ENCODE data around the gene PROM1. TPM values are rescaled to one million over a fixed set of nuclear protein-coding genes. Genes with fewer than 3 reads are reported as not detected.

PROM1 gene
- total and polyA plus RNA-seq, 2 of the 13 experiments (the other 11 are each of a cell fraction or from before 2014, with no cell fraction given): 3.9 to 16.4 TPM

DNA sequence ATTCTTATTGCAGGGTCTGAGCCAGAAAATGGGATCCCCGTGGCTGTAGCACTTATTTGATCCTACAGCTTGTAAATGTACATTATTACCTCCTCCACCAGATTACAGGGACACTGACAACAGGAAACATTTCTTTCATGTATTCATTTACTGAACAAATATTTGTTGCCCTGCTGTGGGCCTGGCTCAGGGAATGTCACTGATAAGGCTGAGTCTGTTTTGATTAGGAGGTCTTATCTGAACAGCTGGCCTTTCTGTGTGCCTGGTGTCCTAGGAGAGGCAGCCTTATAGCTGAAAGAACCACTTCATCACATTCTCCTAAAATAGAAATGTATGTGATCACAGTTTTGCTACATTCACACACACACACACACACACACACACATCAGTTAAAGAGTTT is 45.5 kb upstream of the PROM1 start (continued):
- TF ChIP-seq, protein P1, sequence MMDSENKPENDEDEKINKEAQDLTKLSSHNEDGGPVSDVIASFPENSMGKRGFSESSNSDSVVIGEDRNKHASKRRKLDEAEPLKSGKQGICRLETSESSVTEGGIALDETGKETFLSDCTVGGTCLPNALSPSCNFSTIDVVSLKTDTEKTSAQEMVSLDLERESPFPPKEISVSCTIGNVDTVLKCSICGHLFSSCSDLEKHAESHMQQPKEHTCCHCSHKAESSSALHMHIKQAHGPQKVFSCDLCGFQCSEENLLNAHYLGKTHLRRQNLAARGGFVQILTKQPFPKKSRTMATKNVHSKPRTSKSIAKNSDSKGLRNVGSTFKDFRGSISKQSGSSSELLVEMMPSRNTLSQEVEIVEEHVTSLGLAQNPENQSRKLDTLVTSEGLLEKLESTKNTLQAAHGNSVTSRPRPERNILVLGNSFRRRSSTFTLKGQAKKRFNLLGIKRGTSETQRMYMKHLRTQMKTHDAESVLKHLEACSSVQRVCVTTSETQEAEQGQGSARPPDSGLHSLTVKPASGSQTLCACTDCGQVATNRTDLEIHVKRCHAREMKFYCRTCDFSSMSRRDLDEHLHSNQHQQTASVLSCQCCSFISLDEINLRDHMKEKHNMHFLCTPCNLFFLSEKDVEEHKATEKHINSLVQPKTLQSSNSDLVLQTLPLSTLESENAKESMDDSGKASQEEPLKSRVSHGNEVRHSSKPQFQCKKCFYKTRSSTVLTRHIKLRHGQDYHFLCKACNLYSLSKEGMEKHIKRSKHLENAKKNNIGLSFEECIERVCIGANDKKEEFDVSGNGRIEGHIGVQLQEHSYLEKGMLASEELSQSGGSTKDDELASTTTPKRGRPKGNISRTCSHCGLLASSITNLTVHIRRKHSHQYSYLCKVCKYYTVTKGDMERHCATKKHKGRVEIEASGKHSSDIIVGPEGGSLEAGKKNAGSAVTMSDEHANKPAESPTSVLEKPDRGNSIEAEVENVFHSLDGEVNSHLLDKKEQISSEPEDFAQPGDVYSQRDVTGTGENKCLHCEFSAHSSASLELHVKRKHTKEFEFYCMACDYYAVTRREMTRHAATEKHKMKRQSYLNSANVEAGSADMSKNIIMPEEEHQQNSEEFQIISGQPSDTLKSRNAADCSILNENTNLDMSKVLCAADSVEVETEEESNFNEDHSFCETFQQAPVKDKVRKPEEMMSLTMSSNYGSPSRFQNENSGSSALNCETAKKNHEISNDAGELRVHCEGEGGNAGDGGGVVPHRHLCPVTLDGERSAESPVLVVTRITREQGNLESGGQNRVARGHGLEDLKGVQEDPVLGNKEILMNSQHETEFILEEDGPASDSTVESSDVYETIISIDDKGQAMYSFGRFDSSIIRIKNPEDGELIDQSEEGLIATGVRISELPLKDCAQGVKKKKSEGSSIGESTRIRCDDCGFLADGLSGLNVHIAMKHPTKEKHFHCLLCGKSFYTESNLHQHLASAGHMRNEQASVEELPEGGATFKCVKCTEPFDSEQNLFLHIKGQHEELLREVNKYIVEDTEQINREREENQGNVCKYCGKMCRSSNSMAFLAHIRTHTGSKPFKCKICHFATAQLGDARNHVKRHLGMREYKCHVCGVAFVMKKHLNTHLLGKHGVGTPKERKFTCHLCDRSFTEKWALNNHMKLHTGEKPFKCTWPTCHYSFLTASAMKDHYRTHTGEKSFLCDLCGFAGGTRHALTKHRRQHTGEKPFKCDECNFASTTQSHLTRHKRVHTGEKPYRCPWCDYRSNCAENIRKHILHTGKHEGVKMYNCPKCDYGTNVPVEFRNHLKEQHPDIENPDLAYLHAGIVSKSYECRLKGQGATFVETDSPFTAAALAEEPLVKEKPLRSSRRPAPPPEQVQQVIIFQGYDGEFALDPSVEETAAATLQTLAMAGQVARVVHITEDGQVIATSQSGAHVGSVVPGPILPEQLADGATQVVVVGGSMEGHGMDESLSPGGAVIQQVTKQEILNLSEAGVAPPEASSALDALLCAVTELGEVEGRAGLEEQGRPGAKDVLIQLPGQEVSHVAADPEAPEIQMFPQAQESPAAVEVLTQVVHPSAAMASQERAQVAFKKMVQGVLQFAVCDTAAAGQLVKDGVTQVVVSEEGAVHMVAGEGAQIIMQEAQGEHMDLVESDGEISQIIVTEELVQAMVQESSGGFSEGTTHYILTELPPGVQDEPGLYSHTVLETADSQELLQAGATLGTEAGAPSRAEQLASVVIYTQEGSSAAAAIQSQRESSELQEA (CRISPR knock-in tag; IDR thresholded peaks at IDR 0.05; ENCODE audit: not compliant biosample characterization): no peak
- TF ChIP-seq ZNF567 (CRISPR knock-in tag; IDR thresholded peaks at IDR 0.05; ENCODE audit: borderline replicate concordance): no peak

DNA sequence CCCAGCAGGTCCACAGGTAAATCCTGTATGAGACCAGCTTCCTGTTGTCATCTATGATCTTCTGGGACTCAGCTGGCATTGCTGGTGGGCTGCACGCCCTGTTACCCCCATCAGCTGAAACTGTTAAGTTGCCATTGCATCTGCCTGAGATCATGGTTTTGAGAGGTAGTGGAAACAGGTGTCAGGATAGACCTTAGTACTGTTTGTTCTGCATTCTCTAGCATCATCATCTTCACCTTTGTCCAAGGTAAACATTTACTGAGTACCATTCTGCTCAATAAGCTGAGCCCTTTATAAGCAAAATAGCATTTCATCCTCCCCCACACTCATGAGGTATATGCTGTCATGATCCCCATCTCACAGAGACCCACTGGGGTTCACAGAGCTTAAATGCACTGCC is 42.9 kb upstream of the PROM1 start:
- WGBS (ENCODE audit: low lambda C conversion rate): 50% methylated on average over 1 of the region's 1 CpG
- no peak overlapping the region for H2AFZ ChIP-seq (ENCODE audit: low read length)
- H3K9ac ChIP-seq (ENCODE audit: insufficient read depth, low read depth, low read length): no peak overlapping the region
- DNase-seq (ENCODE audit: low spot score): no peak
- ChIA-PET CTCF (ENCODE audit: low intra/inter-chr PET ratio, low total read pairs) (no interaction called here), POLR2A (interaction anchor here (0.9 to 2.3 kb wide), 3 partner anchors 11 to 14 kb away, joined by 3 to 8 read pairs (median 3); no protein-coding TSS in a partner anchor)
- H3K27me3 ChIP-seq (ENCODE audit: control insufficient read depth in 1 of 2, insufficient read depth in 2 of 2, low read length in 2 of 2): peaks cover 0 to 9% of the 10 kb centered on the region in 2 experiments; a peak in 3 of 5 replicates
- BruUV-seq (replicated peaks): no TSS peak
- no peaks in the 10 kb centered on the region for H3K79me2 ChIP-seq (ENCODE audit: insufficient read depth, low read length)
- H3K9me3 ChIP-seq (ENCODE audit: low read length): no peaks in the 10 kb centered on the region
- no peak for FAIRE-seq
- ATAC-seq: no peak; the same call in 2 of the 3 replicates
- intact Hi-C loops (cut with micrococcal nuclease; ENCODE audit: unreplicated experiment): no loop called here
- H4K20me1 ChIP-seq (ENCODE audit: insufficient read depth, low read length): no peaks in the 10 kb centered on the region
- in situ Hi-C loops (cut with HindIII; ENCODE audit: extremely low pct_ligation_motif_present, low pct_unique_long_range_greater_than_20kb): no loop called here
- no peak overlapping the region for H3K4me3 ChIP-seq (replicated peaks in 1 of 3; ENCODE audit: insufficient read depth in 1 of 3, low read depth in 2 of 3, low read length in 3 of 3)
- H3K4me2 ChIP-seq (ENCODE audit: low read depth, low read length): no peak overlapping the region
- no peaks in the 10 kb centered on the region for H3K36me3 ChIP-seq (replicated peaks in 1 of 2; ENCODE audit: control insufficient read depth in 1 of 2, insufficient read depth in 2 of 2, low read length in 2 of 2)
- H3K4me1 ChIP-seq (ENCODE audit: insufficient read depth, low read length): peaks cover 82% of the 10 kb centered on the region
- no peak overlapping the region for H3K27ac ChIP-seq (ENCODE audit: extremely low read length, insufficient read depth, low read length)
- no peak for TF ChIP-seq NFATC3 (CRISPR knock-in tag; IDR thresholded peaks at IDR 0.05)
- TF ChIP-seq, protein P2, sequence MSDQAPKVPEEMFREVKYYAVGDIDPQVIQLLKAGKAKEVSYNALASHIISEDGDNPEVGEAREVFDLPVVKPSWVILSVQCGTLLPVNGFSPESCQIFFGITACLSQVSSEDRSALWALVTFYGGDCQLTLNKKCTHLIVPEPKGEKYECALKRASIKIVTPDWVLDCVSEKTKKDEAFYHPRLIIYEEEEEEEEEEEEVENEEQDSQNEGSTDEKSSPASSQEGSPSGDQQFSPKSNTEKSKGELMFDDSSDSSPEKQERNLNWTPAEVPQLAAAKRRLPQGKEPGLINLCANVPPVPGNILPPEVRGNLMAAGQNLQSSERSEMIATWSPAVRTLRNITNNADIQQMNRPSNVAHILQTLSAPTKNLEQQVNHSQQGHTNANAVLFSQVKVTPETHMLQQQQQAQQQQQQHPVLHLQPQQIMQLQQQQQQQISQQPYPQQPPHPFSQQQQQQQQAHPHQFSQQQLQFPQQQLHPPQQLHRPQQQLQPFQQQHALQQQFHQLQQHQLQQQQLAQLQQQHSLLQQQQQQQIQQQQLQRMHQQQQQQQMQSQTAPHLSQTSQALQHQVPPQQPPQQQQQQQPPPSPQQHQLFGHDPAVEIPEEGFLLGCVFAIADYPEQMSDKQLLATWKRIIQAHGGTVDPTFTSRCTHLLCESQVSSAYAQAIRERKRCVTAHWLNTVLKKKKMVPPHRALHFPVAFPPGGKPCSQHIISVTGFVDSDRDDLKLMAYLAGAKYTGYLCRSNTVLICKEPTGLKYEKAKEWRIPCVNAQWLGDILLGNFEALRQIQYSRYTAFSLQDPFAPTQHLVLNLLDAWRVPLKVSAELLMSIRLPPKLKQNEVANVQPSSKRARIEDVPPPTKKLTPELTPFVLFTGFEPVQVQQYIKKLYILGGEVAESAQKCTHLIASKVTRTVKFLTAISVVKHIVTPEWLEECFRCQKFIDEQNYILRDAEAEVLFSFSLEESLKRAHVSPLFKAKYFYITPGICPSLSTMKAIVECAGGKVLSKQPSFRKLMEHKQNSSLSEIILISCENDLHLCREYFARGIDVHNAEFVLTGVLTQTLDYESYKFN (CRISPR knock-in tag; conservative IDR thresholded peaks at IDR 0.05): peak; percentile 54
- peak; percentile 55; the same call in 1 of the 2 replicates for TF ChIP-seq HHEX (CRISPR knock-in tag; IDR thresholded peaks at IDR 0.05)
- TF ChIP-seq NFRKB (IDR thresholded peaks at IDR 0.05): no peak
- TF ChIP-seq, protein P3, sequence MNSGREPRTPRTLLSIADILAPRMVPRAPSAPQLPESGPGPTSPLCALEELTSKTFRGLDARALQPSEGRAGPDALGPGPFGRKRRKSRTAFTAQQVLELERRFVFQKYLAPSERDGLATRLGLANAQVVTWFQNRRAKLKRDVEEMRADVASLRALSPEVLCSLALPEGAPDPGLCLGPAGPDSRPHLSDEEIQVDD (CRISPR knock-in tag; IDR thresholded peaks at IDR 0.05; ENCODE audit: borderline replicate concordance): no peak
- TF ChIP-seq HNF4A (CRISPR knock-in tag; IDR thresholded peaks at IDR 0.05): 0 out of 2 replicates have a peak, but pooled peaks have one; percentile 7

Measured in HepG2 (cell line).